Measurements from ENCODE around the gene FGF11.

The FGF11 gene

DNA sequence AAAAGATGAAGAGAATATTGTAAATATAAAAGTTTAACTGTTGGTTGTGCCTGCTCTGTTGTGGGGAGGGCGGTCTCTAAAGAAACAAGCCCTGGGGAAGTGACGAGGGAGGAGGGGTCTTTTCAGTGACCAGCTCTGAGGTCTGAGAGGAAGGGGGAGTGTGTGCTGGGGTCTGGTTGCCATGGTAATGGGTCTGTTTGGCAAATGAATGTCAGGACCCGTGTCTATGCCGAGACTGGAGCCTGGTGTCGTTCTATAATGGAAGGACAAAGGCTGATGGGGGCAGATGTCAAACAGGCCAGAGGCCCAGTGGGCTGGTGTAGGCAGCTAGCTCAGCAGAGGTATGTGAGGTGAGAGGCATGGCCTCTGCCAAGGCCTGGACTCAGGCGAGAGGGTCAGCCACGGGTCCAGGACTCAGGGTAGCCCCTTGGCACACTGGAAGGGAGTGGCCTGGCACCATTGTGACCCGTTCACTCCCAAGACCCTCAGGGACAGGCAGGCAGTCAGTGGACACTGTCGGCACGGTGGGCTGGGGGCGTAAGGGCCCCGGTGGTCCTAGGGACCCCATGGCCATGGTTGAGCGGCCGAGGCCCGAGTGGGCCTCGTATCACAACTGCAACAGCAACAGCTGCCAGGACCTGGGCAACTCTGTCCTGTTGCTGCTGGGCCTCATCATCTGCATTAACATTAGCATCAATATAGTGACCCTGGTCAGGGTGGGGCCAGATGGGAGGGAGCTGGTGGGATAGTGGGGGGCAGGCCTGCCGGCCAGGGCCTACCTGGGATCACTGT lies 19.3 kb upstream of the FGF11 start, which contains the start of gene SPEM1:
SPEM1 (plus strand) TSS at position 506 of the 792 bp plus-strand sequence; CDS start at position 567, 61 bp downstream.
- DNase-seq (ENCODE audit: low read depth, low spot score): no peak
- TF ChIP-seq CTCF (IDR thresholded peaks at IDR 0.05; ENCODE audit: insufficient read depth, low read length, missing control alignments): no peak
- ChIA-PET POLR2A (interaction anchor here (1.0 to 1.6 kb wide), 2 partner anchors 16 to 64 kb away, joined by 4 to 6 read pairs; partner anchors contain the start of genes POLR2A and TMEM256), CTCF (interaction anchor here (0.8 to 2.5 kb wide), 3 partner anchors 17 to 141 kb away, joined by 3 to 10 read pairs (median 3); no protein-coding TSS in a partner anchor)
- no peak within 1 kb of the TSS for H3K4me3 ChIP-seq (ENCODE audit: low read depth, low read length)

DNA sequence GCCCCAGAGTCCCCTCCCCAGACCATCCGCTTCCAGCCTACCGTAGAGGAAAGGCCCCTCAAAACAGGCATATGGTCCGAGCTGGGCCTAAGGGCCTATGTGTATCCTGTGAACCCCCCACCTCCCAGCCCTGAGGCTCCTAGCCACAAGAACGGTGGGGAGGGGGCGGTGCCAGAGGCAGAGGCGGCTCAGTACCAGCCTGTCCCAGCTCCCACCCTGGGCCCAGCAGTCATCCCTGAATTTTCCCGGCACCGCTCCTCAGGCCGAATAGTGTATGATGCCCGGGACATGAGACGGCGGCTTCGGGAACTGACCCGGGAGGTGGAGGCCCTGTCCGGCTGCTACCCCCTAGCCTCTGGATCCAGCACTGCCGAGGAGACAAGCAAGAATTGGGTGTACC lies 18.1 kb upstream of the FGF11 start:
- CTCF ChIA-PET: interaction anchor here (2.5 kb wide), 1 partner anchor 16 kb away, joined by 10 read pairs; no protein-coding TSS in a partner anchor
- POLR2A ChIA-PET: interaction anchor here (1.0 to 1.6 kb wide), 2 partner anchors 17 to 63 kb away, joined by 4 to 6 read pairs; partner anchors contain the start of genes POLR2A and TMEM256
- TF ChIP-seq CTCF (IDR thresholded peaks at IDR 0.05; ENCODE audit: insufficient read depth, low read length, missing control alignments): no peak
- DNase-seq (ENCODE audit: low read depth, low spot score): no peak
- H3K4me3 ChIP-seq (ENCODE audit: low read depth, low read length): no peak overlapping the region

- TF ChIP-seq CTCF (IDR thresholded peaks at IDR 0.05; ENCODE audit: insufficient read depth, low read length, missing control alignments): no peak
- POLR2A ChIA-PET: interaction anchor here (1.2 to 1.5 kb wide), 2 partner anchors 17 to 19 kb away, joined by 3 to 5 read pairs; partner anchors contain the start of gene TMEM256
- no peak for DNase-seq (ENCODE audit: low read depth, low spot score)
- no peak overlapping the region for H3K4me3 ChIP-seq (ENCODE audit: low read depth, low read length)
- CTCF ChIA-PET: interaction anchor here (1.1 to 3.4 kb wide), 2 partner anchors 13 to 17 kb away, joined by 3 to 10 read pairs; no protein-coding TSS in a partner anchor
Measured at GRCh38 chr17:7423679-7424078, 15.6 kb upstream of the FGF11 start.

DNA sequence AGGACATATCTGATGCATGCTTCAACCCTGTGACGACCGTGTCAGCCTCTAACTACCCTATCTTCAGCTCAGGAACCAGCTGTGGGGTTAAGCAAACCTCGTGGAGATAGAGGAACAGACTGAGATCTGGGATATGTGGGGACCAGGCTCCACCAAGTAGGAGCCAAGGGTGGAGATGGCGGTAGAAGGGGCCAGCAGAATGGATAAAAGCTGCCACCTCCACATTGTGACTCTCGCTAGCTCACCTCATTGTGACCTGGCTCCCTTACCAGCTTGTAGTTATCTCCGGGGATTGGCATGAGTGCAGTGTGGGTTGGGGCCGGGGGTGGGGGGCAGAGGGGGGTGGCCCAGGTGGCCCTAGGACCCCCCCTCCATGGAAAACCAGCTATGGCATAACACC lies 14.0 kb upstream of the FGF11 start, which contains the start of gene SPEM2:
SPEM2 (plus strand) TSS at position 301 of the 400 bp plus-strand sequence; CDS start at position 374, 73 bp downstream.
- POLR2A ChIA-PET: interaction anchor here (1.2 kb wide), 1 partner anchor 19 kb away, joined by 6 read pairs; no protein-coding TSS in a partner anchor
- TF ChIP-seq CTCF (IDR thresholded peaks at IDR 0.05; ENCODE audit: insufficient read depth, low read length, missing control alignments): no peak
- DNase-seq (ENCODE audit: low read depth, low spot score): no peak
- no peak within 1 kb of the TSS for H3K4me3 ChIP-seq (ENCODE audit: low read depth, low read length)
- CTCF ChIA-PET: interaction anchor here (1.6 to 3.4 kb wide), 3 partner anchors 11 to 70 kb away, joined by 3 to 10 read pairs (median 5); partner anchors contain the start of gene TMEM95

DNA sequence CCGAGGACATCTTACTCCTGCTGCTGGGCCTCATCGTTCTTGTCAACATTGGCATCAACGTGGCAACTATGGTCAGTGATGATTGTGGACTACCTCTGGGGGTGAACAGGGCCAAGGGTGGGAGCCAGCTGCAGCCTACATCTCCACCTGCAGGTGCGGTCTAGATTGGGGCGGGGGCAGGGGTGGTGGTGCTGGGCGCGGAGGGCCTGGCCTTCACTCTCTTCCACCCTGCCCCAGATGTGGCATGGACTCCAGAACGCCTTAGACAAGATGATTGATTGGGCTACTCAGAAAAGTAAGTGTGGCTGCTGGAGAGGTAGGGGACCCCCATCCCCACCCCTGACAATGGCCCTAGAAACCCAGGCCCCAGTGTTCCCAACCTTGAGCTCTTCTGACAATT lies 13.6 kb upstream of the FGF11 start:
- DNase-seq (ENCODE audit: low read depth, low spot score): no peak
- H3K4me3 ChIP-seq (ENCODE audit: low read depth, low read length): no peak overlapping the region
- CTCF ChIA-PET: interaction anchor here (1.6 to 3.4 kb wide), 3 partner anchors 11 to 71 kb away, joined by 3 to 10 read pairs (median 5); partner anchors contain the start of gene TMEM95
- POLR2A ChIA-PET: no interaction called here
- no peak for TF ChIP-seq CTCF (IDR thresholded peaks at IDR 0.05; ENCODE audit: insufficient read depth, low read length, missing control alignments)
